RCC 7860 (cell line): ENCODE results near the gene NECTIN1.

Experiments
- DNase-seq: peaks from one replicate; pipeline ENCODE4 v3.0.0-alpha.2; 2015; ENCODE audit warnings: low spot score
- FAIRE-seq: peaks from 2 replicates; lab custom pipeline; 2012; peaks lifted over from hg19 to GRCh38; lab: Jason Lieb, UNC

The NECTIN1 gene

DNA sequence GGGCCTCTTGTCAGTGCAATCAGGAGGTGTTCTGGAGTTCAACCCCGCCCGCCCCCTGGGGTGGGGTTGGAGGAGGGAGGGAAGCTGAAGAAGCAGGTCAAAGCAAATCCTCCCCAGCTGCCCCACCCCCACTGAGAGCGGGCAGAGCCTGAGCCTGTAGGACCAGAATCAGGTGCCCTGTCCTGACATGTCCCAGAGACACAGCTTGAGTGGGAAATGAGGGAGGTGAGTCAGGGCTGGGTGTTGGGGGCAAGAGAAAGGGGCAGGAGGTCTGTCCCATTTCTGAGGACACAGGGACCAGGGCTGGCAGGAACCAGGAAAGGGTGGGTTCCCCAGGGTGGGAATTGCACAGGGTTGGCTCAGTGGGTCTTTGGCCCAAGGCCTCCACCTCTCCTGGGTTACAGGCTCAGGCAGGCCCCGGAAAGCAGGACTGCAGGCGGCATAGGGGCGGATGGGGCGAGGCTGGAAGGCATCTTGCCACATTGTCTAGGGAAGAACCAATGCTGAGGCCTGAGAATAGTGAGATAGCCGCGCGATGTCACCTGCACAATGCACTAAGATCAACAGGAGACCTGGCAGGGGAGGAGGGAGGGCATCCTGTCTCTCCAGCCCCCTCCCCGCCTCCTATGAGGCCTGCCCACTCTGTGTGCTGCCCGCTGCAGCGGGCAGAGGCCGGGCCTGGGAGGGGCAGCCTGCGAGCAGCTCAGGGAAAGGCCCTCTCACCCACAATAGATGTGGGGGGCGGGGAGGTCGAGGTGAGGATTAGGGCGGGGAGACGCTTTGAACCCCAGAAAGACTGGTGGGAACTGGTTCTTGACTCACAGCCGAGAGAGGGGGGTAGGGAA is 32.4 kb downstream of the NECTIN1 start:
- DNase-seq (no peak), FAIRE-seq (no peak)

DNA sequence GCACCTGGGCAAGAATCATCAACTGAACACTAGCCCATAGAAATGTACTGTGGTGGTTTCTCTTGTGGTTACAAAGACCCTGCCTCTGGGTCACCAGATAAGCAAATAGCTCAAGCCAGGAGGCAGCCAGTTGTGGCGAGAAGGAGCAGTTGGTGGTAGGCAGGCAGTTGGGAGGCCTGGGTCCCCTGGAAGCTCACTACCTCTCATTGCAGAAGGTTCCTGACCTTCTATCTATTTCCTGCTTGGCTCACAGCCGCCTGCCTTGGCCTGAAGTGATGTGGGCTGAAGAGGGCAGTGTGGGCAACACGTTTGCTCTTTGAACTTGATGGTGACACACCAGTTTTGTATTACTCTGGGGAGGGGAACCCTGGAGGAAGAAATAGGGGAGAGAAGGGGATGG is 34.7 kb downstream of the NECTIN1 start:
- no peak for FAIRE-seq
- DNase-seq = peak; percentile 34

DNA sequence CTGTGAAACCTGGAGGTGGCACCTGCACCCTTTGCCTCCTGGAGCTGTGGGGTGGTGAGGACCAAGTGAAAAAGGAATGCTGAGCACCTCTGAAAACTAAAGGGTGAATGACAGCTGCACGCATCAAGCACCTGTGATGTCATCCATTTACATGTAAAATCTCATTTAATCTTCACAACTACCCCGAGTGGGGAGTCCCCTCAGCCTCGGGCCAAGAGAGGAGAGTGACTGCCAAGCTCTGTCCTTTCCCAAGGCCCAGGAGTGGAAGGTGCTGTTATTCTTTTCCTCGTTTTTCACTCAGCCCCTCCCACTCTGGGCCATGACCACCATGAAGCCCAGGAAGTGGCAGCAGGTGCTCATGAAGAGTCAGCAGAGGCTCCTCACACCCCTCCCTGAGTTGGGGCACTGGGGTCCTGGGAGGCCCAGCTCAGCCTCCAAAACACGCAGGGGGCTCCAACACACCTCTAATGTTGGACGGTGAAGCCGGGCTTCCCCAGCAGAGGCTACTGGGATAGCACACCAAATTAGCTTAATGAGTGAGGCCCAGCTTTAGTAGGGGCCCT is 35.7 kb downstream of the NECTIN1 start:
- FAIRE-seq = no peak
- DNase-seq = no peak

DNA sequence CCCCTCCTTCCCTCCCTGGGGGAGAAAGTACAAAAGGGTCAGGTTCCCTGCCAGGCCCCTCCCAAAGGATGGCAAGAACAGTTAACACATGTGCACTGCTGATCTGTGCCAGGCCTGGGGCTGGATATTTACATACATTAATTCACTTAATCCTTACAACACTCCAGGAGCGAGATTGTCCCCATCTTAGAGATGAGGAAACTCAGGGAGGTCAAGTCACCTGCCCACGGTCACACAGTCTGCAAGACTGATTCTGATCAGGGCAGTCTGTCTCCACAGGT is 36.5 kb downstream of the NECTIN1 start:
- DNase-seq (no peak), FAIRE-seq (no peak)

DNA sequence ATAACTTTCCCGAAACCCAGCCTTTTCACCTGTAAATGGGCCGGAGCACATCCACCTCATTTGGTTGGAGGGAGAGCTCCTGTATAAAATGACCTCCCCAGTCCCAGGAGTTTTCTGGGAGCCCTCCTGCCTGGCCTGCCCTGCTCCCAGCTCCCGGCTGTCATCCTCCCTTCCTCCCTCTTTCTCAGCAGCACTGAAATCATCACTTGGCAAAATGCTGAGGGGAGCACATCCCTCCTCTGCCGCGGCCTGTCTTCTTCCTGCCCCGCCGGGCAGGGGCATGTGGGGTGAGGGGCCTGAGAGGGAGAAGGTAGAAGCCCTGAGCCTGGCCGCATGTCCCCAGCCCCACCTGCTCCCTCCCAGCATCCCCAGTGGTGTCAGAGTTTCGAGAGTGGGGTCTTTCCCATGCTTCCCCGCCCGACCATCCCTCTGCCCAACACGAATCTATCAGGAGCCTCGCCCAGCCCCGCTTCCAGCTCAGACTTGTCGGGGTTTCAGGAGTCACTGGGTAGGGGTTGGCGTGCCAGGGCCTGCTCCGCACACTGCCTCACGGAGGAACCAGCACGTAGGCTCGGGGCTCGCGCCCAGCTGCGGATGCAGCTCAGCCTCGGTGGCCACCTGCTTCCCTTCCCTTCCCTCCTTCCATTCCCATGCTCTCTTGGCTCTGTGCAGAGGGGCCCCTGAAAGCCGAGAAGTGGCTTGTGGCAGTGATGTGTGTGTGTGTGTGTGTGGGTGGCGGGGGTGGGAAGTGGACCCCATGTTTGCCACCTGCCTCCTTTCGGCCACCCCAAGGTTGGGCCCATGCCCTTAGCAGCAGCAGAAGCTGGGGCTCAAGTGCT is 37.1 kb downstream of the NECTIN1 start:
- DNase-seq (no peak), FAIRE-seq (no peak)

DNA sequence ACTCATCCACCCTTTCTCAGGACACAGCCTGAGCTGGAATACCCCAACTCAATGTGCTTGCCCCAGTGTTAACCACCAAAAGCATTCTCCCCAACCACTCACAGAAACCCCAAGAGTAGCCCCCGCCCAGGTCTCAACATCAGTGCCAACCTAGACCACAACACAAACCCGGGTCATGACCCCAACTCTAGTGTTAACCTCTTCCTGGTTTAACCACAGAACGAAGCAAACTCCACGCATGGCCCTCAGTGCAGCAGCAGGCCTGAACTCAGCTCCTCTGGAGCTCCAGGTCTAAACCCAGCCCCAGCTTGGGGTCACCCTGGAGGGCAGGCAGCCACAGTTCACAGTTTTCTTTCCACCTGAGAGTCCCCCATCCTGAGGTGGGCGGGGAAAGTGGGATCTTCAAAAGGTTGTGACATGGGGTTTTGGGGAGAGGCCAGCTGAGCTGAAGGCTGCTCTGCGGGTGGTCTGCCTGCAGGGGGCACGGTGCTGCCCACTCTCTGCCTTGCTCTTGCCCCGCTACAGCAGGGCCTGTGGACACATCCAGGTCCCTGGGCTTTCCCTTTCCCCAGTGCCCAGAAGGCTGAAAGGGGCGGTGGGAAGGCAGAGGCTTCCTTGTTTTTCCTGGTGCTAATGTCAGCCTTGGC is 37.9 kb downstream of the NECTIN1 start:
- DNase-seq (no peak), FAIRE-seq (no peak)

DNA sequence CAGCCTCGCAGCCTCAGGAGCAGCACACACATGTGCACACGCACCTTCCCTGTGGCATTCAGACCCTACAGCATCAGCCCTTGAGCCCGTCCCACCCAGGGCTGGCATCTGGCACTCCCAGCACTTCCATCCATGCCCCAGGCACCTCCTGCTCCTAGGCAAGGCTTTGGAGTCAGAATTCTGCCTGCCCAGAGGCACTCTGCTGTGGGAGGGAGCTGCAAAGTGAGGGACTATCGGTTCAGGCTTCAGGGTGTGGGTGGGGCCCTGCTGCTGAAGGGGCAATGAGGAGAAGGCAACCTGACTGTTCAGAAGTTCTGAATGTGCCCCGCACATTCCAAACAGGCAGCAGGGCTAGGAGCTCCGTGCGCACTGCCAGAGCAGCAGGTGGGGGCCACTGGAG is 39.7 kb downstream of the NECTIN1 start:
- no peak for FAIRE-seq
- no peak for DNase-seq

DNA sequence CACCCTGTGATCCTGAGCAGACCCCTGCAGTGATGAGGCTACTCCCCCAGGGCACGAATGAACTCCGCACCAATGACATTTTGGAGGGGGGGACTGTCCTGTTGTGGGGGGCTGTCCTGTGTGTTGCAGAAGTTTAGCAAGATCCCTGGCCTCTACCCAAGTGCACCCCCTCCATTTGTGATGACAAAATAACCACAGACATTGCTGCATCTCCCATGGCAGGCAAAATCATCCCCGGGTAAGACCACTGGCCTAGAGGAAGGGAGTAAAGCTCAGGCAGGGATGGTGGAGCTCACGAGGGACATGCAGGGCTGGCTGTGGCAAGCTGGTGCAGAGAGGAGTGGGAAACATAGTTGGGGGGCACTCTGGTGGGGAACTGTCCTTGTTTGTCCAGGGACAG is 40.6 kb downstream of the NECTIN1 start:
- no peak for DNase-seq
- no peak for FAIRE-seq

DNA sequence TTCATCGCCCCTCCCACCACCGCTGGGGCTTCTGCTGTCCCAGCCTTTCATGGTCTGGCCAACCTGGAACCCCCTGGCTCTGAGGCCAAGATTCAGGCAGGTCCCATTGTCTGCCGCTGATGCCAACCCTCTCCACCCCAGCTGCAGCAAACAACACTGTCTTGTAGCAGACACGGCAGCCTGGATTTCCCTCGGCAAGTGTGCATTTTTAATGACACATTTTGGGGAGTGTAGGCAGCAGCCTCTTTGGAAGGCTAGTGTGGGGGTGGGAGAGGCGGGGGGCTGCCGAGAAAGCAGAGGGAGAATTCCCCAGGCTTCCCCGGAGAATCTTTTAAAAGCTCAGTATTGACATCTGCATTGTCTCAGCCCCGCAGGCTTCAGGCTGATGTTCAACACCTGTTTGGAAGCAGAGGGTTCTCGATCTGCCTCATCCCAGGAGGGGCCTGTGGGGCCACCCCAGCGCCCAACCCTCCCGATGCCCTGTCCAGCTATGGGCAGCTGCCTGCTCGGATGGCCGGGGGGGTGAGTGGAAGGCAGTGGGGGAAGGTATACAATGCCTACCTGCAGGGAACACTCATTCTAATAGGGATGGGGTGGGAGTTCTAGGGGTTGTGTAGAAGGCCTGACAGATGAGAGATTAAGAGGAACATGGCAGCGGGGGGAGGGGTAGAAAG is 41.5 kb downstream of the NECTIN1 start:
- FAIRE-seq (no peak), DNase-seq (no peak)

DNA sequence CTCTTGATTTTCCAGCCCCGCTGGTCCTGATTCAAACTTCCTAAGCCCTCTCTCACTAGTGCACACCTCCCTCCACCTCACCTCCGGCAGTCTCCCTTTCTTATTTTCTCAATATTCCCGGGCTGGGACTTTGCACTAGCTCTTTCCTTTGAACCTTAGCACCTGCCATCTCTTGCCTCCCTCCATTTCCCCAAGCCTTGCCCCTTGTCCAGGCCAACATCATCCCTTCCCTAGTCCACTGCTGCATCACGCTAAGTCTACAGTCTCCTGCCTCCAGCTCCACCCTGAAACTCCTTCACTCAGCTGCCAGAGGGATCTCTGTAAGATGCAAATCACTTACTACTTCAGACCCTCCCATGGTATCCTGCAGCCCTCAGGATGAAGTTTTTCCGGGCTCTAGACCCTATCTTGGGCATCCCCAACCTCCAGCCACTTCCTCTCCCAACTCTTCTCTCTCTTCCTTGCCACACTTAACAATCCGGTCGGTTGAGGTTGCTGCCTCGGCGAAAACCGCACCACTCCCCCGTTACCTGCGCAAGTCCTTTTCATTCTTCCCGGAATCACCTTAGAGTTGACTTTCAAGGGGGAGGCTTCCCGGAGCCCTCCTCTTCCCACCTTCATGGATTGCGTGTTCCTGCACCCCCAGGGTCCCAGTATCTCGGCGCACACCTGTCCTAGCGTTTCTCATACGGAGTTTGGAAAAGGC is 42.7 kb downstream of the NECTIN1 start:
- no peak for DNase-seq
- no peak for FAIRE-seq

DNA sequence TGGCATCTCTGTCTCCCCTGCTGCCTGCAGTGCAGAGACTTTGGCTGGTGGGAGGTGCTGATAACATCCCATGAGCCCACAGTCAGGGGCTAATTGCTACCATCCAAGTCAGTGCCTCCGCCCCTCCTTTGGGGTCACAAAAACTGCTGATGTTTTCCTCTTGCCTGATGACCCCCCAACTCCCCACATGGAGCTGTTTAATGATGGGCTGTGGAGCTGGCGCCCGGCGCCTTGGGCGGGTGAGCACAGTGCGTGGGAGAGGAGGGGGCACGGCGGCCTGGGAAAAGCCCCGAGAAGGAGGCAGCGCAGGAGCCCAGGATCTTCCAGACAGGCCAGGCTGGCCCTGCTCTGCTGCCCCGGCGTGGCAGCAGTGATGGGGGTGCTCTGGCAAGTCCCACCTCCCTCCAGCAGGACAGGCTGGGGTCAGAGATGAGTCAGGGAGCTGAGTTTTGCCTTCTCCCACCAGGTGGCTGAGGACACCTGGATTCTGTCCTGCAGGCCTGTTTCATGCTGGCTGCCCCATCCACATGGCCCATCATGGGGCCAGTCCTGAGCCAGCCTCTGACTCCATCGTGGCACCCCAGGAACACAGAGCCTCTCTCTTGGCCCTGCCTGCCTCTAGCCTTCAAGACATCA is 43.8 kb downstream of the NECTIN1 start:
- DNase-seq = no peak
- no peak for FAIRE-seq

DNA sequence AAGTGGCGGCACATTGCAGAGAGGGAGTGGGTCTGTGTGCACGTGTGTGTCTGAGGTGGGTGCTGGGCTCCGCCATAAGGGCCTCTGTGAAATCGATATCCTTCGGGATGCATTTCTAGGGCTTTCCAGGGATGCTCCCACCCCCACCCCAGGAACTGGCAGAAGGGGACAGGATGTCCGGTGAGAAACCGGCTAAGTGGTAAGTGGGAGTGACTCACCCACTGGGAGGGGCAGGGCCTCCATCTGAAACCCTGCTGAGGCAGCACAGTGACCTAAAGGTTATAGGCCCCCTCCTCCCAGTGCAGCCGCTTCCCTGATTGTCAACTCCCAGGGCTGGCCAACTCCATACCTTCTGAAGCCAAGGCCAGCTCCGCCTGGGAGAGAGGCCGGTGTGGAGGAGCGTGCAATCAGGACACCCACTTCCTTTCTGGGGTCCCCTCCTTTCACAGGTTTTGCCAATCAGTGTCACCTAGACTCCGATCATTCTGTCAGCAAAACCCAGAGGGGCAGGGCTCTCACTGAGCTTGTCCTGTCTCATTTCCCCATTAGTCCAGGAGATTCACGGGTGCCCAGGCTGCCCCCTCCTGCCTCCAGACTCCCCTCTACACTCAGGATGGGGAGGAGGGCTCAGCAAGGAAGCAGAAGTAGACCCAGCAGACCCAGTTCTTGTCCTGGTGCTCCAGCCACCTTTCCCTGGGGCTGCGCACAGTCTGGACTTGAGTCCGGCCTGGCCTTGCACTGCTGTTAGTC is 44.5 kb downstream of the NECTIN1 start:
- DNase-seq = peak; percentile 66
- FAIRE-seq = peak; percentile 28

DNA sequence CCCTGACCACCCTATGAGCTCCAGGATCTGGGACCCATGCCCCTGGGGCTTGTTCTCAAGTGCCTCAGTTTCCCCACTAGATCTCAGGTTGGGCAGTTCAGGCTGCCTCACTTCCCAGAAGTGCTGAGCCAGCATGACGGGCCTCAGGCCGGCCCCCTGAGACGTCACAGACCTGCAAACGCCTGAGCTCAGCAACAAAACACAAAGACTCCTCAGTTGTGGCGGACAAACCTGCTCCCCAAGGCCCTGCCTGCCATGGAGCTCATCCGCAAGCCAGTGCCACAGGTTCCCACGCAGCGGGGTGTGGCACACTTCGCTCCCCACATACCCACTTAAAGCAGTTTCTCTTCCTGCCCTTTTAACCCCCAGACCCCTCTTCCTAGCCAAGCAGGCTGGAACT is 45.2 kb downstream of the NECTIN1 start:
- no peak for DNase-seq
- no peak for FAIRE-seq

DNA sequence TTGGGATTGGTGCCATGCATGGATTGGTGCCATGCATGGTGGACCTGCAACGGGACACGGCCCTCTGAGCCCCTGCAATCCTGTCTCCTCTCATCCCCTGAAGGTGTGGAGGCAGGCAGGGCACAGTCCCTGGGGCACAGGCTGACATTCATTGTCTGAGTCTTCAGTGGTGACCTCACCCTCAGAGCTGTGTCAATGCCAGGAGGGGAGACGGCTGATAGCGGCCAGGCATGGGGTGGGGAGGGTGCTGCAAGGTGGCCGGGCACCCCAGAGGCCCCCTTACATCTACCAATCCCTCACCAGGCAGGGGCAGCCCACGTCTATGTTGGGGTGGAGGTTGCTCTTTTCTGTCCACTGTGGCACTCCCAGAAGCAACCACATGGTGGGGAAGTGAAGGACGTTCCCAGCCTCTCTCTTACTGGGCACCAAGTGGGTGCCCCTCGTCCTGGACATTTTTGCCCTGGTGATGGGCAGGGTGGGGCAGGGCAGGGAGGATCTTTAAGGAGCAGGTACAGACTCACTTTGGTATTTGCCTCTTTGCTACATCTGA is 47.6 kb downstream of the NECTIN1 start:
- DNase-seq (no peak), FAIRE-seq (no peak)

DNA sequence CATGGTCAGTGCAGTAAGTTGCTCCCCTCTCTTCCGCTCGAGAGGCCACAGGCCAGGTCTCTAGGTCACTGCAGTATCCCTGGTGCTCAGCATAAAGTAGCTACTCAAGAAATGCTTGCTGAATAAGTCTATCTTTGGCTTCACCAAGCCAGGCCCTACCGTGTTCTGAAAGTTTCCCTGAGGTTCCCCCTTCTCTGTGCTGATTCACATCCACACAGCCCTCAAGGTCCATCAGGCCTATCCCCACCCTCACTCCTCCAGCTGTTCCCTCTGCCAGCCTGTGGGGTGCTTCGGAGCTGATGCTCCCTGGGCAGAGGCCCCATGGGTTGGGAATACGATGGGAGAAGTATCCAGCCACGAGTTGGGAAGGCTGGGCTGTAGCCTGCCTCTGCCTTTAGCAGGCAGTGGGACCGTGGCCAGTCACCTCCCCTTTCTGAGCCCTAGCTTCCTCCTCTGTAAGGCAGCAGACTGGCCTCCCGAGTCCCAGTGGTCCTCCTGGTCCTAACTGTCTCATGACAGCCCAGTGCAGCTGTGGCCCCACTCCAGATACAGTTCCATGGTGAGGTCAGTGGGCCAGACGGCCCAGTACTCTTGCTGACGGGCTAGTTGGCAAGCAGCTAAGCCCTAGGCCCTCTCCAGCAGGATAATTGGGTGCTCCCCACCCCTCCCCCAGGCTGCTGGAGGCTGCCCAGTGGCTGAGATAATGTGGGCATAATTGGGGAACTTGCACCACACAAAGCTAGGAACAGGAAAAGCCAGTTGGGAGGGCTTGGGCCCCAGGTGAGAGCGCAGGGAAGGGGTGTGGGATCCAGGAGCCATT is 48.2 kb downstream of the NECTIN1 start:
- FAIRE-seq = no peak
- DNase-seq = no peak

DNA sequence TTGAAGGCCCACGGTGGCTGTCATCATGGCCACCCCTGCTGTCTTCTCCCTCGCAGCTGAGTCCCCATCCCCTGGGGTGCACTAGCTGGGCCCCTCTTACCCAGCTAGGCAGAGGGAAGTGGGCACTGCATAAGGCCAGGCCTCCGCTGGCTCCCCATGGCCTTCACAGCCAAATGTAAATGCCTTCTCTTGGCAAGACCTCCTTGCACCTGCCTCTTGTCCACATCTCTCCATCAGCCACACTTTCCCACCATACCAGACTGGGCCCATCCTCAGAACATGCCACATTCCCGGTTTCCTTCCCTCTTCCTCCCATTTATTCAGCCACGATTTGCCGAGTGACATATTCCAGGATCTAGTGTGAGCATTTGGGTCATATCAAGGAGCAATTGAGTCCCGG is 49.7 kb downstream of the NECTIN1 start:
- DNase-seq = no peak
- no peak for FAIRE-seq

DNA sequence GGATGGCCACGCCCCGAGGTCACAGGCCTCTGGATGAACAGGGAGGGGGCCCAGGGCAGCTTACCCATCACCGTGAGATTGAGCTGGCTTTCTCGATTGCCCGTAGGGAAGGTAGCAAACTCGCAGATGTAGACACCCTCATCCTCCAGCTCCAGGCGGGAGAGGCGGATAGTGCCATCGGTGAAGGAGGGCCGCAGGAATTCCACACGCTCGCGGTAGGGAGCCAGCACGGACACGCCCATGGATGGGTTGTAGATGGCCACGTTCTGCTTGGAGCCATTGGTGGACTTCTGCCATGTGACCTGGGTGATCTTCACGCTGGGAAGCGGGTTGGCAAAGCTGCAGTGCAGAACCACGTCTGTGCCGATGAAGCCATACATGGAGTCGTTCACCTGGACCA is 50.6 kb downstream of the NECTIN1 start:
- no peak for FAIRE-seq

DNA sequence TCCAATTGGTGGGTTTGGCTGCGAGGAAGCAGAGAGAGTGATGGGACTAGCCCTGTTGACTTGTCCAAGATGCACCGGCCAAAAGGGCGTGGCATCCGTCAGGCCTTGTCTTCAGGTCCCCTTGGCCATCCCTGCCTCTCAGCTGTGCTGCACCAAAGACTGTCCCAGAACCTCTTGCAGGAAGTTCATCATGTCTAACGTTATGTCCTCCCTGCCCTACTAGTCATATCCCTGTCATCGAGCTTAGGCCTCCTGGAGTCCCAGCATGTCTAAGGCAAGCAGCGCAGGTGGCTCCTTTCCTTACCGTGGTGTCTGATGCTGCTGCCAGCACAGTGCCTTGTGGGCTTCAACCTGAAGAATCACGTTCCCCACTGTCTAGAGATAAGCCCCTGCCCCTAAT is 51.2 kb downstream of the NECTIN1 start:
- DNase-seq (no peak), FAIRE-seq (no peak)

More for the DNA sequence above, 50.6 kb downstream of the NECTIN1 start:
- no peak for DNase-seq
